Ishikawa (cell line): ENCODE data around the gene GOLGA6L2.

ENCODE experiments used
- CEBPB ChIP-seq: IDR thresholded peaks from 2 replicates; pipeline ENCODE4 v1.6.1; 2012
- CREB1 ChIP-seq: IDR thresholded peaks from 2 replicates; pipeline ENCODE4 v1.6.1; 2012; ENCODE audit warnings: low read depth
- EGR1 ChIP-seq: IDR thresholded peaks from 2 replicates; pipeline ENCODE4 v1.6.1; 2012
- EP300 ChIP-seq: IDR thresholded peaks from 2 replicates; pipeline ENCODE4 v1.6.1; 2012; ENCODE audit warnings: borderline replicate concordance
- FOXM1 ChIP-seq: IDR thresholded peaks from 2 replicates; pipeline ENCODE4 v1.6.1; 2012; ENCODE audit warnings: low read depth, borderline replicate concordance
- NFIC ChIP-seq: IDR thresholded peaks from 2 replicates; pipeline ENCODE4 v1.6.1; 2012
- RAD21 ChIP-seq: IDR thresholded peaks from 2 replicates; pipeline ENCODE4 v1.6.1; 2012; ENCODE audit warnings: low read depth
- TAF1 ChIP-seq: IDR thresholded peaks from 2 replicates; pipeline ENCODE4 v1.6.1; 2012; ENCODE audit warnings: low read depth, mild to moderate bottlenecking
- TCF12 ChIP-seq: IDR thresholded peaks from 2 replicates; pipeline ENCODE4 v1.6.1; 2012; ENCODE audit warnings: low read depth
- TEAD4 ChIP-seq: IDR thresholded peaks from 2 replicates; pipeline ENCODE4 v1.6.1; 2012
- YY1 ChIP-seq: IDR thresholded peaks from 2 replicates; pipeline ENCODE4 v1.6.1; 2012; ENCODE audit warnings: low read depth
- ZBTB7A ChIP-seq: IDR thresholded peaks from 2 replicates; pipeline ENCODE4 v1.6.1; 2012; ENCODE audit warnings: low read depth
- TF ChIP-seq, protein P1 (sequence below): IDR thresholded peaks from 2 replicates; pipeline ENCODE4 v1.6.1; 2012
- TF ChIP-seq, protein P2 (sequence below): IDR thresholded peaks from 2 replicates; pipeline ENCODE4 v1.6.1; 2012
- TF ChIP-seq, protein P3 (sequence below): IDR thresholded peaks from 2 replicates; pipeline ENCODE4 v1.6.1; 2012; ENCODE audit warnings: low read depth, mild to moderate bottlenecking

The GOLGA6L2 gene, protein sequence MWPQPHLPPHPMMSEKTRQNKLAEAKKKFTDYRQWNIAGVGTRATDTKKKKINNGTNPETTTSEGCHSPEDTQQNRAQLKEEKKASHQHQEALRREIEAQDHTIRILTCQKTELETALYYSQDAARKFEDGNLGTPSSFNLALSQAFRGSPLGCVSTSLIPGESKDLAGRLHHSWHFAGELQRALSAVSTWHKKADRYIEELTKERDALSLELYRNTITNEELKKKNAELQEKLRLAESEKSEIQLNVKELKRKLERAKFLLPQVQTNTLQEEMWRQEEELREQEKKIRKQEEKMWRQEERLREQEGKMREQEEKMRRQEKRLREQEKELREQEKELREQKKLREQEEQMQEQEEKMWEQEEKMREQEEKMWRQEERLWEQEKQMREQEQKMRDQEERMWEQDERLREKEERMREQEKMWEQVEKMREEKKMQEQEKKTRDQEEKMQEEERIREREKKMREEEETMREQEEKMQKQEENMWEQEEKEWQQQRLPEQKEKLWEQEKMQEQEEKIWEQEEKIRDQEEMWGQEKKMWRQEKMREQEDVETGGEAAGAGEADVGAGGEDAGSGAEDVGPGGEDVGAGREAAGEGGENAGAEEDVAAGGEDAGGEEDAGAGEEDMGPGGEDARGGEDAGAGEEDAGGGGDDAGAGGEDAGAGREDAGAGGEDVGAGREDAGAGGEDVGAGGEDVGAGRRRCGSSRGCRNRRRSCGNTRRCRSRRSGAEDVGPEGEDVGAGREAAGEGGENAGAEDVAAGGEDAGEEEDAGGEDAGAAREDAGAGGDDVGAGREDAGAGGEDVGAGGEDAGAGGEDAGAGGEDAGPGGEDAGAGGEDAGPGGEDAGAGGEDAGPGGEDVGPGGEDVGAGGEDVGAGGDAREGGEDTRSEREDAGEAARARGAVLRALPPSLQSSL

DNA sequence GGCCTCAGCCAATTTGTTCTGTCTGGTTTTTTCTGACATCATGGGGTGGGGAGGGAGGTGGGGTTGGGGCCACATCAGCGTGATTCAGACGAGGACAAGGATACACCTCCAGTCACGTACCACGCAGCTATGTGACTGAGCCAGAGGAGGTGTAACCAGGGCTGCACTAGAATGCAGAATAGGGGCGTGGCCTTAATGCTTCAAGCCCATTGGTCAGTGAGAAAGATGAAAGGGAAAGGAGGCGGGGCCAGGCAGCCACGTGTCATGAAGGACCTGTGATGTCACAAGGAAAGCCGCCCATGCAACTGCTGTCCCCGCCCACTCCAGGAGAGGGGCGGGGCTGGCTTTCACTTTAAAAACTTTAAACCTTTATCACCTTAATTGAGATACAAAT is at the start of gene GOLGA6L2:
Gene GOLGA6L2, minus strand, starts transcription at position 137 of the 394 bp plus-strand sequence. Its CDS starts 62 bp downstream, at position 75.
- TF ChIP-seq TCF12 = no peak
- TF ChIP-seq NFIC = no peak
- TF ChIP-seq, protein P1, sequence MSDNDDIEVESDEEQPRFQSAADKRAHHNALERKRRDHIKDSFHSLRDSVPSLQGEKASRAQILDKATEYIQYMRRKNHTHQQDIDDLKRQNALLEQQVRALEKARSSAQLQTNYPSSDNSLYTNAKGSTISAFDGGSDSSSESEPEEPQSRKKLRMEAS = no peak
- TF ChIP-seq, protein P2, sequence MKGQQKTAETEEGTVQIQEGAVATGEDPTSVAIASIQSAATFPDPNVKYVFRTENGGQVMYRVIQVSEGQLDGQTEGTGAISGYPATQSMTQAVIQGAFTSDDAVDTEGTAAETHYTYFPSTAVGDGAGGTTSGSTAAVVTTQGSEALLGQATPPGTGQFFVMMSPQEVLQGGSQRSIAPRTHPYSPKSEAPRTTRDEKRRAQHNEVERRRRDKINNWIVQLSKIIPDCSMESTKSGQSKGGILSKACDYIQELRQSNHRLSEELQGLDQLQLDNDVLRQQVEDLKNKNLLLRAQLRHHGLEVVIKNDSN = no peak
- TF ChIP-seq EGR1 = no peak
- TF ChIP-seq CEBPB = no peak
- no peak for TF ChIP-seq TAF1
- TF ChIP-seq EP300 = no peak
- no peak for TF ChIP-seq CREB1
- no peak for TF ChIP-seq ZBTB7A
- TF ChIP-seq FOXM1 = no peak
- TF ChIP-seq, protein P3, sequence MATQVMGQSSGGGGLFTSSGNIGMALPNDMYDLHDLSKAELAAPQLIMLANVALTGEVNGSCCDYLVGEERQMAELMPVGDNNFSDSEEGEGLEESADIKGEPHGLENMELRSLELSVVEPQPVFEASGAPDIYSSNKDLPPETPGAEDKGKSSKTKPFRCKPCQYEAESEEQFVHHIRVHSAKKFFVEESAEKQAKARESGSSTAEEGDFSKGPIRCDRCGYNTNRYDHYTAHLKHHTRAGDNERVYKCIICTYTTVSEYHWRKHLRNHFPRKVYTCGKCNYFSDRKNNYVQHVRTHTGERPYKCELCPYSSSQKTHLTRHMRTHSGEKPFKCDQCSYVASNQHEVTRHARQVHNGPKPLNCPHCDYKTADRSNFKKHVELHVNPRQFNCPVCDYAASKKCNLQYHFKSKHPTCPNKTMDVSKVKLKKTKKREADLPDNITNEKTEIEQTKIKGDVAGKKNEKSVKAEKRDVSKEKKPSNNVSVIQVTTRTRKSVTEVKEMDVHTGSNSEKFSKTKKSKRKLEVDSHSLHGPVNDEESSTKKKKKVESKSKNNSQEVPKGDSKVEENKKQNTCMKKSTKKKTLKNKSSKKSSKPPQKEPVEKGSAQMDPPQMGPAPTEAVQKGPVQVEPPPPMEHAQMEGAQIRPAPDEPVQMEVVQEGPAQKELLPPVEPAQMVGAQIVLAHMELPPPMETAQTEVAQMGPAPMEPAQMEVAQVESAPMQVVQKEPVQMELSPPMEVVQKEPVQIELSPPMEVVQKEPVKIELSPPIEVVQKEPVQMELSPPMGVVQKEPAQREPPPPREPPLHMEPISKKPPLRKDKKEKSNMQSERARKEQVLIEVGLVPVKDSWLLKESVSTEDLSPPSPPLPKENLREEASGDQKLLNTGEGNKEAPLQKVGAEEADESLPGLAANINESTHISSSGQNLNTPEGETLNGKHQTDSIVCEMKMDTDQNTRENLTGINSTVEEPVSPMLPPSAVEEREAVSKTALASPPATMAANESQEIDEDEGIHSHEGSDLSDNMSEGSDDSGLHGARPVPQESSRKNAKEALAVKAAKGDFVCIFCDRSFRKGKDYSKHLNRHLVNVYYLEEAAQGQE = no peak
- no peak for TF ChIP-seq YY1
- no peak for TF ChIP-seq TEAD4
- TF ChIP-seq RAD21 = no peak

DNA sequence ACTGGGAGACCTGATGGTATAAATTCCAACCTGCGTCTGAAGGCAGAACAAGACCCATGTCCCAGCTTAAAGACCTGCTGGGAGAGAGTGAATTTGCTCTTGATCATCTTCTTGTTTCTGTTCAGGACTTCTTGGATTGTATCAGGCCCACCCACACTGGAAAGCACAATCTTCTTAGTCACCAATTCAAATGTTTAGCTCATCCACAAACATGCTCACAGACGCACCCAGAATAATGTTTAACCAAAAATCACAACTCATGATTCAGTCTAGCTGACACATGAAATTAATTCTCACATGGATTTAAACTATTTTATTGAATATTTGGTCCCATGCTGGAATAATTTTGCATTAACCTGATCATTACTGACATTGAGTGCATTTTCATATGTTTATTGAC is 37.8 kb upstream of the GOLGA6L2 start:
- TF ChIP-seq NFIC = no peak
- no peak for TF ChIP-seq CREB1
- no peak for TF ChIP-seq RAD21
- TF ChIP-seq ZBTB7A = no peak
- TF ChIP-seq CEBPB = no peak
- TF ChIP-seq, protein P1 = no peak
- no peak for TF ChIP-seq EP300
- TF ChIP-seq, protein P3 = no peak
- TF ChIP-seq, protein P2 = no peak
- no peak for TF ChIP-seq YY1
- TF ChIP-seq FOXM1 = no peak
- TF ChIP-seq TCF12 = no peak
- TF ChIP-seq TAF1 = no peak
- TF ChIP-seq EGR1 = no peak
- TF ChIP-seq TEAD4 = no peak

DNA sequence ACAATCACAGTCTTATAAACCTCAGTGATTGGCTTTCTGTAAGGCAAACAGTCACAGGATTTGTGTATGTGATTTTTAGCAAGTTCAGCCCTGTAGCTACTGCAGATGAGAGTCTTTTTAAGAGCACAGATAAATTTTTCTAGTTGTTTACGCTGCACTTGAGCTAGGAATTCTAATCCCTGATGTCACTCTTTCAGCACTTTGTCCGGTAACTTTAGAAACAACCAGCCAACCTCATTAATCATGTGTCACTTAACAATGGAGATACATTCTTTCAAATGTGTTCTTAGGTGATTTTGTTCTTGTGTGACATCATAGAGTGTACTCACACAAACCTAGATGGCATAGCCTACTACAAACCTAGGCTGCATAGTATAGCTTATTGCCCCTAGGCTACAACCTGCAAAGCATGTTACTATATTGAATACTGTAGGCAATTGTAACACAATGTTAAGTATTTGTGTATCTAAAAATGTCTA is 36.8 kb upstream of the GOLGA6L2 start:
- TF ChIP-seq EGR1 (no peak), TCF12 (no peak), CREB1 (no peak), TEAD4 (no peak), CEBPB (no peak), NFIC (no peak), EP300 (no peak), FOXM1 (no peak)
- TF ChIP-seq, protein P2 = no peak
- TF ChIP-seq, protein P3 = no peak
